Ecto neural progenitor cell (in vitro differentiated cells): ENCODE data around the gene EIF2D.
A peak's percentile ranks its signal among the peaks of the same experiment; 100 is the strongest.
"Not testable (repeated sequence)": the region's sequence is repeated elsewhere in the genome, so short reads cannot be mapped to it uniquely, and the experiment has no call there.

Experiments used
- DNase-seq: peaks from one replicate; pipeline ENCODE4 v3.0.0-alpha.2; 2018; ENCODE audit warnings: low spot score

EIF2D gene

GRCh38 chr1:206635080-206635977, 23.1 kb upstream of the EIF2D start, which contains the start of gene DYRK3:
Gene DYRK3, plus strand, starts transcription at chr1:206635536. Its CDS starts 168 bp downstream, at chr1:206635704.
- peak; percentile 96 for DNase-seq

GRCh38 chr1:206634365-206635079, 22.3 kb upstream of the EIF2D start:
- peak; percentile 85 for DNase-seq

- DNase-seq, result no peak
These were observed 21.4 kb upstream of the EIF2D start for GRCh38 chr1:206633708-206634121.

GRCh38 chr1:206631085-206631509, 18.8 kb upstream of the EIF2D start:
- peak; percentile 62 for DNase-seq

GRCh38 chr1:206628916-206629315, 16.7 kb upstream of the EIF2D start:
- DNase-seq, result no peak

- DNase-seq, result not testable (repeated sequence)
These were observed 14.1 kb upstream of the EIF2D start for GRCh38 chr1:206626396-206626795.

GRCh38 chr1:206609229-206609991, 2.9 kb downstream of the EIF2D start:
- DNase-seq, result no peak

- DNase-seq, result peak; percentile 58
These were observed 4.1 kb downstream of the EIF2D start for GRCh38 chr1:206608108-206608698.

GRCh38 chr1:206606867-206607266, 5.4 kb downstream of the EIF2D start:
- no peak for DNase-seq

- DNase-seq, result no peak
These were observed 7.4 kb downstream of the EIF2D start for GRCh38 chr1:206604861-206605260.

- DNase-seq, result no peak
These were observed 11.7 kb downstream of the EIF2D start for GRCh38 chr1:206600527-206600926.

GRCh38 chr1:206596319-206596666, 16.0 kb downstream of the EIF2D start:
- DNase-seq, result no peak

GRCh38 chr1:206595581-206596318, 16.5 kb downstream of the EIF2D start:
- no peak for DNase-seq

GRCh38 chr1:206593351-206593925, 18.8 kb downstream of the EIF2D start:
- no peak for DNase-seq

- no peak for DNase-seq
These were observed 20.6 kb downstream of the EIF2D start for GRCh38 chr1:206591696-206592095.

- DNase-seq, result no peak
These were observed 21.0 kb downstream of the EIF2D start for GRCh38 chr1:206591226-206591625.

GRCh38 chr1:206590025-206590758, 22.1 kb downstream of the EIF2D start:
- DNase-seq, result no peak

- no peak for DNase-seq
These were observed 23.1 kb downstream of the EIF2D start for GRCh38 chr1:206589206-206589605.

- DNase-seq, result no peak
These were observed 23.8 kb downstream of the EIF2D start for GRCh38 chr1:206588492-206588891.

GRCh38 chr1:206587904-206588303, 24.4 kb downstream of the EIF2D start:
- no peak for DNase-seq
